Measurements from ENCODE around the gene NAV3.

Gene NAV3, protein sequence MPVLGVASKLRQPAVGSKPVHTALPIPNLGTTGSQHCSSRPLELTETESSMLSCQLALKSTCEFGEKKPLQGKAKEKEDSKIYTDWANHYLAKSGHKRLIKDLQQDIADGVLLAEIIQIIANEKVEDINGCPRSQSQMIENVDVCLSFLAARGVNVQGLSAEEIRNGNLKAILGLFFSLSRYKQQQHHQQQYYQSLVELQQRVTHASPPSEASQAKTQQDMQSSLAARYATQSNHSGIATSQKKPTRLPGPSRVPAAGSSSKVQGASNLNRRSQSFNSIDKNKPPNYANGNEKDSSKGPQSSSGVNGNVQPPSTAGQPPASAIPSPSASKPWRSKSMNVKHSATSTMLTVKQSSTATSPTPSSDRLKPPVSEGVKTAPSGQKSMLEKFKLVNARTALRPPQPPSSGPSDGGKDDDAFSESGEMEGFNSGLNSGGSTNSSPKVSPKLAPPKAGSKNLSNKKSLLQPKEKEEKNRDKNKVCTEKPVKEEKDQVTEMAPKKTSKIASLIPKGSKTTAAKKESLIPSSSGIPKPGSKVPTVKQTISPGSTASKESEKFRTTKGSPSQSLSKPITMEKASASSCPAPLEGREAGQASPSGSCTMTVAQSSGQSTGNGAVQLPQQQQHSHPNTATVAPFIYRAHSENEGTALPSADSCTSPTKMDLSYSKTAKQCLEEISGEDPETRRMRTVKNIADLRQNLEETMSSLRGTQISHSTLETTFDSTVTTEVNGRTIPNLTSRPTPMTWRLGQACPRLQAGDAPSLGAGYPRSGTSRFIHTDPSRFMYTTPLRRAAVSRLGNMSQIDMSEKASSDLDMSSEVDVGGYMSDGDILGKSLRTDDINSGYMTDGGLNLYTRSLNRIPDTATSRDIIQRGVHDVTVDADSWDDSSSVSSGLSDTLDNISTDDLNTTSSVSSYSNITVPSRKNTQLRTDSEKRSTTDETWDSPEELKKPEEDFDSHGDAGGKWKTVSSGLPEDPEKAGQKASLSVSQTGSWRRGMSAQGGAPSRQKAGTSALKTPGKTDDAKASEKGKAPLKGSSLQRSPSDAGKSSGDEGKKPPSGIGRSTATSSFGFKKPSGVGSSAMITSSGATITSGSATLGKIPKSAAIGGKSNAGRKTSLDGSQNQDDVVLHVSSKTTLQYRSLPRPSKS (N-terminal part only)

GRCh38 chr12:77830583-77831351, at the start of gene NAV3:
Gene NAV3 (plus strand): TSS chr12:77830894. CDS start chr12:77831462, 568 bp downstream.
- DNase-seq (ENCODE audit: low read depth), result no peak

GRCh38 chr12:77782034-77782433, 48.7 kb upstream of the NAV3 start:
- DNase-seq (ENCODE audit: low read depth), result no peak

DNA sequence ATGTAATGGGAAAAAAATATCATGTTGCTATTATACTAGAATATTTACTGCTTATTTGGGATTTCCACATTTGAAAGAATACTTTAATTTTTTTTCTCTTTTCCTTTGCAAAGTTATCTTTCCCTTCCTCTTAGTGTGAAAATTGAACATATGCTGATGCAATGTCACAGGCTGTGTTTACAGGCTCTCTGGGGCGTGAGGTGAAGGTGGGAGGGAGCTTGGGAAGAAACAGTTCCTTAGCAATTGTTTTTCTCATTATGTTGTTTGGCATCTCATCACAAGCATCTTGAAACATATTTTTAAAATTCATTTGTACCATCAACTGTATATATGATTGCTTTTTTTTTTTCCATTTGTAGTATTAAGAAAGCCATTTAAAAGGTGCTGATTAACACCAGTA, 47.9 kb upstream of the NAV3 start:
- DNase-seq (ENCODE audit: low read depth), result no peak

GRCh38 chr12:77785211-77785610, 45.5 kb upstream of the NAV3 start:
- DNase-seq (ENCODE audit: low read depth), result no peak

DNA sequence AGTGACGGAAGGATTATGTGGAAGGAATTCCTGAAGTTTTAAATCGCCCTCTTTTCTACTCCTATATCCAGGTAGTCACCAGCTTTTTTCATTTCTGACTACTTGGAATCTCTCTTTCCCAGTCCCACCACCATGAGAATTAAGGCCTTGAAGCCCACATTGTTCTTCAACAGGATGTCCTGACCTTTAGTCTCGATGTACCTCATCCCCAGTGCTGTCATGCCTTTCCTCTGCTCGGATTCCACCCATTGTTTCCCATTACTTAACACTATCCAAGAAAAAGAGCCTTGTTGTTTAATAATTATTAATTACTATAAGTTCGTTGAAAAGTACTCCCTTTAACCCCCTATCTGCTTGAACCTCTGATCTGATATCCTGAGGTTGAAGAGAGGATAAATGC, 44.0 kb upstream of the NAV3 start:
- no peak for DNase-seq (ENCODE audit: low read depth)

- DNase-seq (ENCODE audit: low read depth), result no peak
Measured at GRCh38 chr12:77788231-77789168, 42.2 kb upstream of the NAV3 start.

DNA sequence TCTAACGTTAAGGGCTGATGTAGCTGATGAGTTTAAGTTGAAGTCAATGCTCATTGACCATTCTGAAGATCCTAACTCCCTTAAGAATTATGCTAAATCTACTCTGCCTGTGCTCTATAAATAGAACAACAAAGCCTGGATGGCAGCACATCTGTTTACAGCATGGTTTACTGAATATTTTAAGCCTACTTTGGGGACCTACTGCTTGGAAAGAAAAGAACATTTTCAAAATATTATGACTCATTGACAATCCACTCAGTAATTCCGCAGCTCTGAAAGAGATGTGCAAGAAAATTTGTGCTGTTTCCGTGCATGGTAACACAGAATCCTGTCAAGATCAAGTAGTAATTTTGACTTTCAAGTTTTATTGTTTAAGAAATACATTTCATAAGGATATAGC, 35.0 kb upstream of the NAV3 start:
- no peak for DNase-seq (ENCODE audit: low read depth)

GRCh38 chr12:77796775-77797174, 33.9 kb upstream of the NAV3 start:
- DNase-seq (ENCODE audit: low read depth), result no peak

DNA sequence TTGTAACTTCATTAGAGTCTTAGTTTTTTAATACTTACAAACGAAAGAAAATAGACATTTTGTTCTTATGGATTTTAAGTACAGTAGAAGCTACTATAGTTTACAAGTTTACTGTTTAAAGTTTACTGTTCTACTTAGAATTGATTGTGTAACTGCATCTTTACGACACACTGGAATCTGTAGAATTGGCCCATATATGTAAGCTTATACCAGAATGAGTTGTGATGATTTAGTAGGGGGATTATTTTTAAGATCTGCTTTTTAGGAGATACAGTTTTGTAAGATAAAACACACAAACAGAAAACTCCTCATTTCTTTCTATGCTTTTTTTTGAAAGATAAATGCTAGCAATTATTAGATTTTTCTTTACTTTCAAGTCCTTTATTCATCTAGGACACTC, 30.2 kb upstream of the NAV3 start:
- DNase-seq (ENCODE audit: low read depth), result no peak

GRCh38 chr12:77808534-77808933, 22.2 kb upstream of the NAV3 start:
- no peak for DNase-seq (ENCODE audit: low read depth)

DNA sequence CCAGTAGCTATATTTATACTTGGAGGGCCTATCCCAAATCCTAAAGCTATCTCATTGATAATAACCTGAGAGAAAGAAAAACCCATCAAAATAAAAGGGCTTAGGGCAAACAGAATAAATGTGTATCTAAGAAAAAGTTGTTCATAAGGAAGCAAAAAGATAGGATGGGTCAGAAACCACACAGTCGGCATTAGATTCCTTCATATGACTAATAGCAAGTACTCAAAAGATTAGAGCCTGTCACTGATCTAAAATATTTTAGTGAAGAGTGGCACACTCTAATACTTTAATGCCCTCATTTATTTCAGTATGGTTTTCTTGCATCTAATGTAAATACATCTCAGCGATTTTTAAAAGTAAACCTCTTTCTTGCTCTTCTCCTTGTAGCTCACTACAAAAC, 17.1 kb upstream of the NAV3 start:
- DNase-seq (ENCODE audit: low read depth), result no peak

DNA sequence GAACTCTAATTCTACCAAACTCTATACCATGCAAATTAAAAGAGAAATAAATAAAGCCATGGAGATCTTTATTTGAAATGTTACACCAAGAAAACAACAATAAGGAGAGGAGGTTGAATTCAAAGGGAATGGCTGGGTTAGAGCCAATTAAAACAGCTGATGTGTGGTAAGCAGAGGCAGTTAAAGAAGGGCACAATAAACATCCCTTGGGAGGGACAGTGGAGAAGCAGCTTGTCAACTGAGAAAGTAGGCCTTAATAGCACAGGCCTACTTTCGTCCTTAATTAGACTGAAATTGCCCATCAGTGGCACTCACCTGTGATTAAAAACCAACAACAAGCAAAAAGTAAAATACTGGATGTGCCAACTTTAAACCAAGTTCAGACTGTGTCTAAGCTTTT, 16.3 kb upstream of the NAV3 start:
- DNase-seq (ENCODE audit: low read depth), result no peak

DNA sequence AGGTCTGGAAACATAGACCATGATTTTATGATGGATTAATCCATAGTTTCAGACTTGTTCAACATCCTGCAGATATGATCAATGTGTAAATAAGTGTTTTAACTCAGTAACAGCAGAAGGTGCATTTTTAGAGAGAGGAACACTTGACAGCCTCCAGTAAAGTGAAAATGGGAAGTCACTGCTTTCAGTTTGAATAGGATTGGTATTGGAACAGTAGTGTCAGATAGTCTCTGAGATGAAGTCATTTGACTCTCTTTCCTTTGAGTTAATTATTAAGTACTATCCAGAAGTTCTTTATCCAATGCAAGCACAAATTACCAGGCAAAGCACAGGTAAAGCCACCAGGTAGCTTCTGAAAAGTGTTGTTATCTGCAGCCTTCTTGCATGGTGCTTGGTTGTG, 14.5 kb upstream of the NAV3 start:
- no peak for DNase-seq (ENCODE audit: low read depth)

DNA sequence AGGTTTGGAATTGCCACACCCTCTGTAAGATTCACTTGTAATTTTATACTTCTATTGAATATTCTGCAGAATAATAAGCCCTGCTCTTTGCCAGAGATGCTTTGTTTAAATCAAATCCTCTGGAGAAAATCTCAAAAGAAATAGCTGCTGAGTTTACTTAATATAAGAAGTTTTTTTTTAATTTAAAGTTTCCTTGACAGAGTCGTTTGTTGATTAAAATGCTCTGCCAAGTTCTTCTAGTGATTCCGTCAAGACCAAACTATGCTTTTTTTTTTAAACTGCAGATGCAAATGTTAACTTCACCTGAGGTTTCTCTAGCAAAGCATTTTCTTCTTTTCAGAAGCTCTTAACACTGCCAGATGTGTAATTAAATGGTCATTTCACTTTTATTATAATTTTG, 13.4 kb upstream of the NAV3 start:
- no peak for DNase-seq (ENCODE audit: low read depth)

DNA sequence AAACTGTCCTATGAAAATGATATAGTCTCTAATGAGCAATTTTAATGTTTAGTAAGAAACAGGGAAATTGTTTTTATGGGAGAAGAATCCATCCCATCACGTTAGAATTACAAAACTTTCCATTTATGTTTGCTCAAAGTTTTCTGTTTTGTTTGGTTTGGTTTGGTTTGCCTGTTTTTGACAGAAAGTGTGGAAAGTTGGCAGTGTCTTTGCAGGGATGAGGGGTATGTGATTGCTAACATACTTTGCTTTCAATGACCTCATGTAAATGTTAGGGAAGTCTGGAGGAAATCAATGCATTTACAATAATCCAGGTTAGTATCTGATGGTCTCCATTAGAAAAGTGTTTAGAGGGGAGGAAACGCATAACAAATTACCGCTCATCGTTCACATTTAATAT, 12.3 kb upstream of the NAV3 start:
- DNase-seq (ENCODE audit: low read depth), result no peak

DNA sequence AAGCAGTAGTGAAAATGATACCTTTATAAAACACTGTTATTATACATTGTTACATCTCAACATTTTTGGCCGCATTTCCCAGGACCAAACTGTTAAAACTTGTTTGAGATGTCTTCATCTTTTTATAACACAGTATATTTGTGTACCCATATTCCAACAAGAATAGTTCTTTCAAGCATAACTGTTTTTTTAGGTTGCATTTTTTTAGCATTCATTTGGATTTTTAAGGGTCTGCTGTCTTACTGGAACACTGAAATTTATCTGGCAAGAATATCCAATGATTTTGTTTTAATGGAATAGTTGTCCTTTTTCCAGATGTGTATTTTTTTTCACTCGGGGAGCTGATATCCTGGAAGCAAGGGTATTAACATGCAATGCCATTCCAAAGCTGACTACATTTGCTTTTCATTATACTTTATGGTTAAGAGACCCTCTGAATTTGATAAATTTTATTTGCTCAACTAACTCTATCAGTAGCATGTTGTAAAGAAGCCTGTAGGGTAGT, 8.9 kb upstream of the NAV3 start:
- DNase-seq (ENCODE audit: low read depth), result no peak

DNA sequence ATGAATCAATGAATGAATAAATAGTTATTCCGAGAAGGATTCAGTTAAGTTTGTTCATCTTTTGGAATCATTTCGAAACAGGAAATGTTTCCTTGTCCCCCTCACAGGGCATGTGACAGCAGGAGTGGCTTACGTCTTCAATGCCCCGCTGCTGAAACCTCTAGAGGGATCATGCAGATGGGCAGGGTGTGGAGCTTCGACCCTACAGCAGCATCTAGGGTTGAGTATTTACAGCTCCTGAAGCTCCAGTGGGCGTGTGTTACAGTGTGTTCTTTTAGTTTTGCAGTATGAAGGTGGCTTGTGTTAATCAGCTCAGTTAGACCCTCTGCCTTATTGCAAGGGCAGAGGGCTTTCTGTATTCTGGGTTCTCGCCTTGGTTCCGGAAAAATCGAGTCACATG, 2.6 kb downstream of the NAV3 start:
- no peak for DNase-seq (ENCODE audit: low read depth)

- DNase-seq (ENCODE audit: low read depth), result no peak
Measured at GRCh38 chr12:77834618-77835017, 3.9 kb downstream of the NAV3 start.

GRCh38 chr12:77835969-77836368, 5.3 kb downstream of the NAV3 start:
- DNase-seq (ENCODE audit: low read depth), result no peak

DNA sequence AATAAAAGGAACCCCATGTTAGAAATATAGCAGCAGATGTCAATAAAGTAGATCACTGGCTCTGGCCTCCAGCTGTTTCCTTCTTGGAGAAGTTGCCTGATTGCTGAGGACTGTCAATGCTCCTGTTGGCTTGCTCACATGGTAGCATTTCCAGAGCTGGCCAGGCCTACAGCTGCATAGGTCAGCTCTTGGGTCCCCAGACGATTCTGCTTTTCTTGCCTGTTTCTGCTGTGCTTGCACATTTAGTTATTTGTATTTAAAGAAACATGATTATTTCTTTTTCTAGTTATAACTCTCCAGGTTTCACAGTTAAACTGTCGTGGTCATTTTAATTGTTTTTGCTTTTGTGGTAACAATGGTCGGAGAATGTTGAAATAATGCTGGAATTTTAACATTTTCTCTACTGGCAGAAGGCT, 7.2 kb downstream of the NAV3 start:
- DNase-seq (ENCODE audit: low read depth), result no peak

- DNase-seq (ENCODE audit: low read depth), result no peak
Measured at GRCh38 chr12:77841521-77841920, 10.8 kb downstream of the NAV3 start.

All from activated T-cell treated with anti-CD3 and anti-CD28 coated beads for 1 hour (primary cell).